ENCODE data around the gene ZFP36L1.

ZFP36L1 gene

GRCh38 chr14:68792979-68793733 lies at the start of gene ZFP36L1:
Gene ZFP36L1, minus strand, starts transcription at chr14:68793067. Its CDS starts 129 bp downstream, at chr14:68792938.
- TF ChIP-seq, protein P1, sequence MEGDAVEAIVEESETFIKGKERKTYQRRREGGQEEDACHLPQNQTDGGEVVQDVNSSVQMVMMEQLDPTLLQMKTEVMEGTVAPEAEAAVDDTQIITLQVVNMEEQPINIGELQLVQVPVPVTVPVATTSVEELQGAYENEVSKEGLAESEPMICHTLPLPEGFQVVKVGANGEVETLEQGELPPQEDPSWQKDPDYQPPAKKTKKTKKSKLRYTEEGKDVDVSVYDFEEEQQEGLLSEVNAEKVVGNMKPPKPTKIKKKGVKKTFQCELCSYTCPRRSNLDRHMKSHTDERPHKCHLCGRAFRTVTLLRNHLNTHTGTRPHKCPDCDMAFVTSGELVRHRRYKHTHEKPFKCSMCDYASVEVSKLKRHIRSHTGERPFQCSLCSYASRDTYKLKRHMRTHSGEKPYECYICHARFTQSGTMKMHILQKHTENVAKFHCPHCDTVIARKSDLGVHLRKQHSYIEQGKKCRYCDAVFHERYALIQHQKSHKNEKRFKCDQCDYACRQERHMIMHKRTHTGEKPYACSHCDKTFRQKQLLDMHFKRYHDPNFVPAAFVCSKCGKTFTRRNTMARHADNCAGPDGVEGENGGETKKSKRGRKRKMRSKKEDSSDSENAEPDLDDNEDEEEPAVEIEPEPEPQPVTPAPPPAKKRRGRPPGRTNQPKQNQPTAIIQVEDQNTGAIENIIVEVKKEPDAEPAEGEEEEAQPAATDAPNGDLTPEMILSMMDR (conservative IDR thresholded peaks at IDR 0.05; ENCODE audit: low read depth, low read length): no peak
- H3K4me3 ChIP-seq (ENCODE audit: low read length): peak within 1 kb of the TSS; percentile 100
- DNase-seq (ENCODE audit: low read depth): peak; percentile 86

GRCh38 chr14:68842298-68842697 lies 49.4 kb upstream of the ZFP36L1 start:
- peak; percentile 19 for DNase-seq (ENCODE audit: low read depth)

DNA sequence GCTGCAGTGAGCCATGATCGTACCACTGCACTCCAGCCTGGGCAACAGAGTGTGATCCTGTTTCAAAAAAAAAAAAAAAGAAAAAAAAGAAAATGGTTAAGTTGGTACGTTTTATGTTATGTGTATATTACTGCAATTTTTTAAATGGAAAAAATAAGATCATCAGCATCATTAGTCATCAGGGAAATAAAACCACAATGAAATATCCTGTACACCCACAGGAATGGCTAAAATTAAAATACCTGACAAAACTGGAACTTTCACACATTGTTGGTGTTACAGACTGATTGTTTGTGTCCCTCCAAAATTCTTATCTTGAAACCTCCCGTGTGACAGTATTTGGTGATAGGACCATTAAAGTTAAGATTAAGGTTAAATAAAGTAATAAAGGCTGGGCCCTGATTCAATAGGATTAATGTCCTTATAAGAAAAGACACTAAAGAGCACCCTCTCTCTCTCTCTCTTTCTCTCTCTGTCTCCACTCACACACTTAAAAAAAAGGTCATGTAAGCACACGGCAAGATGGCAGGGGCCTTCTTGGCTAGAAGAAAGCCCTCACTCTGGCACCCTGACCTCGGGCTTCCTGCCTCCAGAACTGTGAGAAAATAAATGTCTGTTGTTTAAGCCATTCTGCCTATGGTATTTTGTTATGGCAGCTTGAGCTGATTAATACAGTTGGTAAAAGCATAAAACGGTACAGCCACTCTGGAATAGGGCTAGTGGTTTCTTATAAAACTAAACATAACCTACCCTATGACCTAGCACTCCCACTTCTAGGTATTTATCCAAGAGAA lies 48.3 kb upstream of the ZFP36L1 start:
- TF ChIP-seq, protein P1 (conservative IDR thresholded peaks at IDR 0.05; ENCODE audit: low read depth, low read length): no peak
- H3K4me3 ChIP-seq (ENCODE audit: low read length): no peak overlapping the region
- no peak for DNase-seq (ENCODE audit: low read depth)

More at GRCh38 chr14:68842298-68842697, 49.4 kb upstream of the ZFP36L1 start:
- no peak overlapping the region for H3K4me3 ChIP-seq (ENCODE audit: low read length)
- TF ChIP-seq, protein P1 (conservative IDR thresholded peaks at IDR 0.05; ENCODE audit: low read depth, low read length): no peak

DNA sequence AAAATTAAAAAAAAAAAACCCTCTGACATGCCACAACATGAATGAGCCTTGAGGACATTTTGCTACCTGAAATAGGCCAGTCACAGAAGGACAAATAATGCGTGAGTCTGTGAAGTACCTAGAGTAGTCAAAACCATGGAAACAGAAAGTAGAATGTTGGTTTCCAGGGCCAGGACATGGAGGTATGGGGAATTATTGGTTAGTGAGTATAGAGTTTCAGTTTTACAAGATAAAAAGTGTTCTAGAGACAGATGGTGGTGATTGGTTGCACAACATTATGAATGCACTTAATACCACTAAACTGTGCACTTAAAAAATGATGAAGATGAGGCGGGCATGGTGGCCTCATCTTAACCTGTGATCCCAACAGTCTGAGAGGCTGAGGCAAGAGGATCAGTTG lies 47.6 kb upstream of the ZFP36L1 start:
- no peak overlapping the region for H3K4me3 ChIP-seq (ENCODE audit: low read length)
- TF ChIP-seq, protein P1 (conservative IDR thresholded peaks at IDR 0.05; ENCODE audit: low read depth, low read length): no peak
- DNase-seq (ENCODE audit: low read depth): no peak

DNA sequence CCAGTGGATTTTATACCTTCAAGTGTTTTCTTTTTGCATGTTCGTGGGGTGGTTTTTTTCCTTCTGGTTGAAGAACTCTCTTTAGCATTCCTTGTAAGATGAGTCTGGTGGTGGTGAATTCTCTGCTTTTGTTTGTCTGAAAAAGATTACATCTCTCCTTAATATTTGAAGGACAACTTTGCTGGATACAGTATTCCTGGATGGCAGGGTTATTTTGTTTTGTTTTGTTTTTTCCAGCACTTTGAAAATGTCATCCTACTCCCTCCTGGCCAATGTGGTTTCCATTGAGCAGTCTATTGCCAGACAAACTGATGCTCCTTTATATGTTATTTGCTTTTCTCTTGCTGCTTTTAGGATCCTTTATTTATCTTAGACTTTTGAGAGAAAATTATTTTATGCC lies 43.2 kb upstream of the ZFP36L1 start:
- TF ChIP-seq, protein P1 (conservative IDR thresholded peaks at IDR 0.05; ENCODE audit: low read depth, low read length): no peak
- DNase-seq (ENCODE audit: low read depth): no peak
- H3K4me3 ChIP-seq (ENCODE audit: low read length): no peak overlapping the region

DNA sequence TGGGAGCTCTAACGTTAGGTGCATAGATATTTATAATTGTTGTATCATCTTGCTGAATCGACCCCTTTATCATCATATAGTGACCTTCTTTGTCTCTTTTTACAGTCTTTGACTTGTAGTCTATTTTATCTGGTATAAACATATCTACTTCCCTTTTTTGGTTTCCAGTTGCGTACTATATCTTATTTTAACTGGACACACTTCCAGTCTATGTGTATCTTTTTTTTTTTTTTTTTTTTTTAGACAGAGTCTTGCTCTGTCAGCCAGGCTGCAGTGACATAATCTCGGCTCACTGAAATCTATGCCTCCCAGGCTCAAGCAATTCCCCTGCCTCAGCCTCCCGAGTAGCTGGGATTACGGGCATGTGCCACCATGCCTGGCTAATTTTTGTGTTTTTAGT lies 41.9 kb upstream of the ZFP36L1 start:
- TF ChIP-seq, protein P1 (conservative IDR thresholded peaks at IDR 0.05; ENCODE audit: low read depth, low read length): no peak
- DNase-seq (ENCODE audit: low read depth): no peak
- no peak overlapping the region for H3K4me3 ChIP-seq (ENCODE audit: low read length)

Data from retinal pigment epithelial cell (primary cell).